Measurements from ENCODE around the gene ZNHIT2.
"Not testable (repeated sequence)": the region's sequence is repeated elsewhere in the genome, so short reads cannot be mapped to it uniquely, and the experiment has no call there.

ZNHIT2 gene

DNA sequence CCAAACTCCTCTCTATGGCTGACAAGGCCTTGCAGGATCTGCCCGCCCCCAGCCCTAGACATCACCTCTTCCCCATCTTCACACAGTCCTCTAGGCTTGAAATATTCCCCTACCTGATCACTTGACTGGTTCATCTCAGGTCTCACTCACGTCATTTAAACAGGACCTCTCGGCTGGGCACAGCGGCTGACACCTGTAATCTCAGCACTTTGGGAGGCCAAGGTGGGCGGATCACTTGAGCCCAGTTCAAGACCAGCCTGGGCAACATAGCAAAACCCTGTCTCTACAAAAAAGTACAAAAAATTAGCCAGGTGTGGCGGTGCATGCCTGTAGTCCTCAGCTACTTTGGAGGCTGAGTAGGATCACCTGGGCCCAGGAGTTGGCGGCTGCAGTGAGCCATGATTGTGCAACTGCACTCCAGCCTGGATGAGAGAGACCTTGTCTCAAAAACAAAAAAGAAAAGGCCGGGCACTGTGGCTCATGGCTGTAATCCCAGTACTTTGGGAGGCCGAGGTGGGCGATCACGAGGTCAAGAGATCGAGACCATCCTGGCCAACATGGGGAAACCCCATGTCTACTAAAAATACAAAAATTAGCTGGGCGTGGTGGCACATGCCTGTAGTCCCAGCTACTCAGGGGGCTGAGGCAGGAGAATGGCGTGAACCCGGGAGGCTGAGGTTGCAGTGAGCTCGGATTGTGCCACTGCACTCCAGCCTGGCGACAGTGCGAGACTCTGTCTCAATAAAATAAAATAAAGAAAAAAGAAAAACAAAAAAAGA lies 1.6 kb upstream of the ZNHIT2 start:
- not testable (repeated sequence) for DNase-seq

DNA sequence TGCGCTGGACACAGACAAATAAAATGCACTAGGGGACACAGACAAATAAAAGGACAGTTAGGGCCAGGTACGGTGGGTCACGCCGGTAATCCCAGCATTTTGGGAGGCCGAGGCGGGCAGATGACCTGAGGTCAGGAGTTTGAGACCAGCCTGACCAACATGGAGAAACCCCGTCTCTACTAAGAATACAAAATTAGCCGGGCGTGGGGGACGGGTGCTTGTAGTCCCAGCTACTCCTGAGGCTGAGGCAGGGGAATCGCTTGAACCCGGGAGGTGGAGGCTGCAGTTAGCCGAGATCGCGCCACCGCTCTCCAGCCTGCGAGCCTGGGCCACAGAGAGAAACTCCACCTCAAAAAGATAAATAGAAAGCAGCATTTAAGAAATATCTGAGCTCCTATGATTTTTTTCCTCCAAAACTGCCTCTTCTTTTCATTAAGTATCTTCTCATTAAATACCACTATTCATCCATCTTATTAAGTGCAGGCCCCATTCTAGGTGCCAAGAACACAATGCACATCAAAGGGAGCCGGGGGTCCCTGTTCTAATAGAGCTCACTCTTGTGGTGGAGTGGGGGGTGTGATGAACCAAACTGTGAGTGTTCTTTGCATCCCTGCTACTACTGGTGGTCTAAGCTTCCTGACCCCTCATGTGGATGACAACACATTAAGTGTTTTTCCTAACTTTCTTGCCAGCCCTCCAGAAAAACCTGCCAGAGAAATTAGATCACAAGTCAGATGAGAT lies 766 bp upstream of the ZNHIT2 start:
- no peak for DNase-seq

DNA sequence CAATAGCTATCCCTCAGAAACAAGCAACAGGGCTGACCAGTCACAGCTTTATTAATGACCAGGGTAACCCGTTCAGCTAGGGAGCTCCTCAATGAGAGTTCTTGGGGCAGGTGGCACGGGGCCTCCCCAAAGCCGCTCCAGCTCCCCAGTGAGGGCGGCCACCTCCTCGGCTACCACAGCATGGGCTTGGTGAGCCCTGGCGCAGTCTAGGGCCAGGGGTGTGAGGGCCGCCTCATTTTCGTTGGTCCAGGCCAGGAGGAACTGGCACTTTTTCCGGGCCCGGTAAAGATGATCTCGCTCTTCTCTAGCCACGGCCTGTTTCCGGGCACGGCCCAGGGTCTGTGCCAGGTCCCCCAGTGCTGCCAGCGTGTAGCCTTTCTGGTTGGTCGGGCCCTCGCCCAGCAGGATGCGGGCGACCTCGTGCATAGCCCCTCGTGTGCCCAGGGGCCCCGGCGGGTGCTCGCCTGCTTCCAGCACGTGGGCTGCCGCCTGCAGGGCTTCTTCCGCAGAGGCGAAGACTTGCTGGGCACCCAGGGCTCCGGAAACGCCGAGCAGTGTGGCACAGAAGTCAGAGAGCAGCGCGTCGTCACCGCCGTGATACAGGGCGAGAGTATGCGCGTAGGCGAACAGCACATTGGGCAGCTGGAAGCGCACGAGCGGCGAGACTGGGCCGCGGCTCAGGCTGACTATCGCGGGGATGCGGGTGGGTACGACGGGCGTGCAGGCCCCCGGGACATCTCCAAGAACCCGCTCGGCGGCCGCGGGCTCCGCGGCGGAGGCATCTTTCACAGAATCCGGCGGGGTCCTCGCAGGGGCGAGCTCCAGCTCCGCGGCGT lies 913 bp downstream of the ZNHIT2 start:
- peak; percentile 7 for DNase-seq

DNA sequence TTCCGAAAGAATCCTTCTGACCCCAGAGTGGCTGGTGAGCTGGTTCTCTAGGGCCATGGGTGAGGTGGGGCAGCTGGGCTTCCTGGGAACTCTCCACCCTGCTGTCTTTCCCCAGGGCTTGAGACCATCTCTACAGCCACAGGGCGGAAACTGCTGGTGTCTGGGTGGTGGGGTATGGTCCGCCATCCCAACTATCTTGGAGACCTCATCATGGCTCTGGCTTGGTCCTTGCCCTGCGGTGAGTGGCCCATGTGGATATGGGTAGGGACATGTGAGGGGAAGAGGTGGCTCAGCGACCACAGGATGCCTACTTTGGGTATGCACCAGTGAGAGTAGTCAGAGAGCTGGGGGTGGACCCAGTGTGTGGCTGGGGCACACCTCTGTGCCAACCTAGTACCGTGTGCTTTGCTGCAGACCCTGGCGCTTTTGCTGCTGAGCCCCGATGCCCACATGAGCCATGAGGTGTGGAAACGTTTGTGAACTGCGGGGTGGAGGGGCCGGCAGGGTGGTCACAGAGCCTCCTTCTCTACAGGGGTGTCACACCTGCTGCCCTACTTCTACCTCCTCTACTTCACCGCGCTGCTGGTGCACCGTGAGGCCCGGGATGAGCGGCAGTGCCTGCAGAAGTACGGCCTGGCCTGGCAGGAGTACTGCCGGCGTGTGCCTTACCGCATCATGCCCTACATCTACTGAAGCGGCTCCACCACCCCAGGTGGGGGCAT lies 2.0 kb downstream of the ZNHIT2 start:
- DNase-seq = no peak

DNA sequence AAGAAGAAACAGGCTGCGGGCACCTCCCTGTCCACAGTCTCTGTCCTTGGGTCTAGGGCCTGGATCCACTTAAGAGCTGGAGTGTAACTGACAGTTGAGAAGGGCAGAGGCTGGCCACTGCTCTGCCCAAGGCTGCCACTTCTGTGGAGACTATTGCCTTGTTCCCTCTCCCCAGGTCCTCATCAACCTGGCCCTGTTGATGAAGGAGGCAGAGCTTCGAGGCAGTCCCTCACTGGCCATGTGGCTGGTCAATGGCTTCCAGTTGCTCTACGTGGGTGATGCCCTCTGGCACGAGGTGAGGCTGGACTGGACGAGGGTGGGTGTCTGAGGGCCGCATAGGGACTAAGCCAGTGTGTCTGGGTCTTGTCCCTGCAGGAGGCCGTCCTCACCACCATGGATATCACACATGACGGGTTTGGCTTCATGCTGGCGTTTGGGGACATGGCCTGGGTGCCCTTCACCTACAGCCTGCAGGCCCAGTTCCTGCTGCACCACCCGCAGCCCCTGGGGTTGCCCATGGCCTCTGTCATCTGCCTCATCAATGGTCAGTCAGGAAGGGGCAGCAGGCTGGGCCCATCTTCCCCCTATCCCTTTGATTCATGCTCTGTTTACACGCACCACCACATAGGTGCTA lies 2.8 kb downstream of the ZNHIT2 start:
- no peak for DNase-seq

DNA sequence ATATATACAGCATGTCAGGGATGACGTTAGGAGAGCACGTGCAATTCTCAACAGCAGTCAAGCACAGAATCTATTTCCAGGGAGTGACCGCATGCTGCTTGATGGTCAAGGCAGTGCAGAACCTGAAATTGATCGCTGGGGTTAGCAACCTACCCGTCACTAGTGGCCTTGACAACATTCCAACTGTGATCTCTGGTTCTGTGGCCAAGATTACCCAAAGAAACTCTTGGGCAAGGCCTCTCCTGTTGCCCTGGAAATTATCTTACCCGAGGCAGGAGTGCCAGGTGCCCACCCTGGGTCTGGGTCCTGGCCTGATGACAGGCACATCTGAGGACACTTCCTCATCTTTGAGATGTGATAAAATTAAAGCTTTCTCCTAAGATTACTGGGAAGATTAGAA lies 3.7 kb downstream of the ZNHIT2 start:
- DNase-seq = no peak

DNA sequence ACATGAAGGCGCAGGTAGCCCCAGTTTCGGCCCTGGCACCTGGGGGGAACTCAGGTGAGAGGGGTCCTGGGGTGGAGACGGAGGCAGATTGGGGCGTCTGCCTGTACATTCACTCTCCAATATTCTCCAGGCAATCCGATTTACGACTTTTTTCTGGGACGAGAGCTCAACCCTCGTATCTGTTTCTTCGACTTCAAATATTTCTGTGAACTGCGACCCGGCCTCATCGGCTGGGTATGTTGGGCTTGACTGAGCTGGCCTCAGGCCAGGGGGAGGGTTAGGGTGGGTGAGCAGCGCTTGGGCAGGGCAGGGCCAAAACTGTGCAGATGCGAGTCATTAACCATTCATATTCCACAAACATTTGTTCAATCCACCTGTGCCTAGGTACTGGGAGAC lies 4.1 kb downstream of the ZNHIT2 start:
- DNase-seq = peak; percentile 41

DNA sequence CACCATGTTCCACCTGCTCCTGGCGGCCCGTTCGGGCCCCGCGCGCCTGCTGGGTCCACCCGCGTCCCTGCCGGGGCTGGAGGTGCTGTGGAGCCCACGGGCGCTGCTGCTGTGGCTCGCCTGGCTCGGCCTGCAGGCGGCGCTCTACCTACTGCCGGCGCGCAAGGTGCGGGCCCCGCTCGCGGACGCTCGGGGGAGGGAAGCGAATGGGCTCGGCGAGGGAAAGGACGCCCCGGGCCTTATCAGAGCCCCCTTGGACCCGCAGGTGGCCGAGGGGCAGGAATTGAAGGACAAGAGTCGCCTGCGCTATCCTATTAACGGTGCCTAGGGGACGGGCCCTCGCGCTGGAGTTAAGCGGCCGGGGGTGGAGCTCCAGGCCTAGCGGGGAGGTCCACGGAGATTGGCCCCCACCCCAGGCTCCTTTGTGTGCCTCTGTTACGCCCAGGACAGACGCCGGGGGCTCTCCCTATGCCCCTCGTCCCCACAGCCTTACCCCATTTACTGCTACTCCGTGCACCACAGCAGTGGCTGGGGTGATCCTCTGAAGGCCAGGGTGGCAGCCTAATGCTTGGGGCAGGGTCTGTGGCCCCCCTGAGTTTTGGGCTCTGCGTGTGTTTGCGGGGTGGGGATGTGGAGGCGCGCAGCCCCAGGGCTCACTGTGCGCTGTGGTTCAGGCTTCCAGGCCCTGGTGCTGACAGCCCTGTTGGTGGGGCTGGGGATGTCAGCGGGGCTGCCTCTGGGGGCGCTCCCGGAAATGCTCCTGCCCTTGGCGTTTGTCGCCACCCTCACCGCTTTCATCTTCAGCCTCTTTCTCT lies 4.7 kb downstream of the ZNHIT2 start:
- DNase-seq = peak; percentile 38

DNA sequence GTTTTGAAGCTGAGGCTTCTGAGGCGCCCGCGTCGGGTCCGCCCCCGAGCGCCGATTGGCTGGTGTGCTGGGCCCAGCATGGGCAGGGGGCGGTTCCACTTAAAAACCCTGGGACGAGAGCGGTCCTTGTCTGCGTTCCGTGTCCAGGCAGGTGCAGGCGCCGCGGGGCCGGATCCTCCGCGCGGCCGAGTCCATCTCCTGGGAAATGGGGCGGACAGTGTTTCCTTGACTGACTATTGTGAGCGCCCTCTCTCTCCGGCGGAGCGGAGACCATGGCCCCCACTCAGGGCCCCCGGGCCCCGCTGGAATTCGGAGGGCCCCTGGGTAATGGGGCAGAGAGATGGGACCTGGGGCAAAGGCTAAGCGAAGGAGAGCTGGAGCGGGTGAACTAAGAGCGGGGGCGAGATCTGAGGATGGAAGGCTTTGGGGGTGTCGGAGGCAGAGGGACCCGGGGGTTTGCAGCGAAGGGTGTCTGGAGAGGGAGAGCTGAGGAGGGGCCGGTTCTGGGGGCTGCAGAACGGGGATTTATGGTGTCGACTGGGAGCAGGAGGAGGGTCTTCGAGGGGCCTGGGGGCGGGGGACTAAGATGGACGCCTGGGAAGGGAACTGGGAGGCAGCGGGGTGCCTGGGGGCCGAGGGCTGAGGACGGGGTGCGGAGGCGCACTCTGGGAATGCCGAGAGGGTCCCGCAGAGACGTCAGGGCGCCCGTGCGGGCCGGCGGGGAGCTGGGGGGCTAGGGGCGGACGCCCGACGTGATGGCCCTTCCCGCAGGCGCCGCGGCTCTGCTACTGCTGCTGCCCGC lies 5.6 kb downstream of the ZNHIT2 start, which contains the start of gene TM7SF2:
TM7SF2 (plus strand) TSS at position 129 of the 802 bp plus-strand sequence; CDS start at position 273, 144 bp downstream.
- peak; percentile 94 for DNase-seq

DNA sequence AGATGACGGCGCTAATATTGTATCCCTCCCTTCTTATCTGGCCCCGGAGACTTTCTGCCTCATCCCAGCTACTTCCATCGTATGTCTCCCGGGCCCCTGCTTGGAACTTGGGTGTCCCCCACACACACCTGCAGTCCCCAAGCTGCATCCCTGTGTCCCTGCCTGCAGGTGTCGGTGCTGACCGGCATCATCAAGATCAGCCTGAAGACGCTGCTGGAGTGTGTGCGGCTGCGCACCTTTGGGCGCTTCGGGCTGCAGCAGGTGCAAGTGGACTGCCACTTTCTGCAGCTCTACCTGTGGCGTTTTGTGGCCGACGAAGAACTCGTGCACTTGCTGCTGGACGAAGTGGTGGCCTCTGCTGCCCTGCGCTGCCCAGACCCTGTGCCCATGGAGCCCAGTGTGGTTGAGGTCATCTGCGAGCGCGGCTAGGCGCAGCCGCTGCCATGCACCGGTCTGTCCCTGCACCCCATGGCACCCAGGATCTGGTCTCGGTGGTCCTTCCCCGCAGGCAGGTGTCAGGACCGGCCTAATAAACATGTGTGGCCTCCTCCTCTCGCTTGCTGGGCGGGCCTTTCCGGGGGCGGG lies 6.2 kb downstream of the ZNHIT2 start:
- DNase-seq = no peak

DNA sequence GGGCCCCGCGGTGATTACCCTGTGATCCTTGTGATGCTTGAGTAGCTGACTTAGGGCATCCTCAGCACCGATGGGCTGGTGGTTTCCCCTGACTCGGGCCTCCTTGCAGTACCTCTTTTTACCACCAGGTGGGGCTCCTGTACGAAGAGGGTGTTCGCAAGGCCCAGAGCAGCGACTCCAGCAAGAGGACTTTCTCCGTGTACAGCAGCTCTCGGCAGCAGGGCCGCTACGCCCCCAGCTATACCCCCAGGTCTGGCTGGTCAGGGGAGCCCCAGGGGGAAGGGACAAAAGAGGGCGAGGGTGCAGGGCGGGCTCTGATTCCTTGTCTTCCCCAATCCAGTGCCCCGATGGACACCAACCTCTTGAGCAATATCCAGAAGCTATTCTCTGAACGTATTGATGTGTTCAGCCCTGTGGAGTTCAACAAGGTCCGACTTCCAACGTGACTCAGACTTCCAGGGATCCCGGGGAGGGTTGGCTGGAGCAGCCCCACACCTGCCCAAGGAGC lies 7.1 kb downstream of the ZNHIT2 start:
- DNase-seq = peak; percentile 72

DNA sequence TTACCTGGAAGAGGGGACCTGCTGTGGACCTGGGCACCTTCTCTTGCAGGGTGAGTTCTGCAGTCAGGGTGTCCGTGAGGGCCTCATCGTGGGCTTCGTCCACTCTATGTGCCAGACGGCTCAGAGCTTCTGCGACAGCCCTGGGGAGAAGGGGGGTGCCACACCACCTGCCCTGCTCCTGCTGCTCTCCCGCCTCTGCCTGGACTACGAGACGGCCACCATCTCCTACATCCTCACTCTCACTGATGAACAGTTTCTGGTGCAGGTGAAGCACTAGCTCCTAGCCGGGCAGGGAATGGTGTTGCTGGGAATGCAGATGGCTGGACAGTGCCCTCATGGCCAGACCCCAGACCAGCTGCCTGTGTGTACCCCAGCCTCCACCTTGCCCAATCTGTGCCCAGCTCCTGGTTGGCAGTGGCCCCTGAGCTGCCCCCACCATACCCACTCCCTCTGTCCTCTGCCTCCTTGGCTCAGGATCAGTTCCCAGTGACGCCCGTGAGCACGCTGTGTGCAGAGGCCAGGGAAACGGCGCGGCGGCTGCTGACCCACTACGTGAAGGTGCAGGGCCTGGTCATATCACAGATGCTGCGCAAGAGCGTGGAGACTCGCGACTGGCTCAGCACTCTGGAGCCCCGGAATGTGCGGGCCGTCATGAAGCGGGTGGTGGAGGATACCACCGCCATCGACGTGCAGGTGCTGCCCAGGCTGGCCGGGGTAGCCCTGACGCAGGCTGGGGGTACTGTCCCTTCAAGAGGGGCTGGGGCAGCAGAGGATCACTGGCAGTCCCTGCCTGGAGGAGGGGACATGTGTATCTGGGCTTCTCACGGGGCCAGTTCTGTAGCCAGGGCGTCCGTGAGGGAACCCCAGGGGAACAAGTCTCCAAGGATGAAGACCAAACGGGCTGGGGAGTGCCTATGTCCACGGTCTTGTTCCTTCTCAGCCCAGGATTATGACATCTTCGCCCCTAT lies 8.0 kb downstream of the ZNHIT2 start:
- no peak for DNase-seq

DNA sequence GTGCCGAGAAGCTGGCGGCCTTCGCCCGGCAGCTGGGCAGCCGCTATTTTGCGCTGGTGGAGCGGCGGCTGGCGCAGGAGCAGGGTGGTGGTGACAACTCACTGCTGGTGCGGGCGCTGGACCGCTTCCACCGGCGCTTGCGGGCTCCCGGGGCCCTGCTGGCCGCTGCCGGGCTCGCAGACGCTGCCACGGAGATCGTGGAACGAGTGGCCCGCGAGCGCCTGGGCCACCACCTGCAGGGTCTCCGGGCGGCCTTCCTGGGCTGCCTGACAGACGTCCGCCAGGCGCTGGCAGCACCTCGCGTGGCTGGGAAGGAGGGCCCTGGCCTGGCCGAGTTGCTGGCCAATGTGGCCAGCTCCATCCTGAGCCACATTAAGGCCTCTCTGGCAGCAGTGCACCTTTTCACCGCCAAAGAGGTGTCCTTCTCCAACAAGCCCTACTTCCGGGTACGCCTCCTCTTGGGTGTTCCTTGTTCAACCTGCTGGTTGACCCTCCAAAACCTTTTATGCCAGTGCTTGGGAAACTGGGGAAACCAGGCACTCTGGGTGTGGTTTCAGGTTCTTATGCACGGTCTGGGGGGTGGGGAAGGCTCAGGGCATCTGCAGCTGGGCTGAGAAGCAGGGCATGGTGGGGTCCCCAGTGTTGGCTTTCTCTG lies 8.9 kb downstream of the ZNHIT2 start:
- no peak for DNase-seq

DNA sequence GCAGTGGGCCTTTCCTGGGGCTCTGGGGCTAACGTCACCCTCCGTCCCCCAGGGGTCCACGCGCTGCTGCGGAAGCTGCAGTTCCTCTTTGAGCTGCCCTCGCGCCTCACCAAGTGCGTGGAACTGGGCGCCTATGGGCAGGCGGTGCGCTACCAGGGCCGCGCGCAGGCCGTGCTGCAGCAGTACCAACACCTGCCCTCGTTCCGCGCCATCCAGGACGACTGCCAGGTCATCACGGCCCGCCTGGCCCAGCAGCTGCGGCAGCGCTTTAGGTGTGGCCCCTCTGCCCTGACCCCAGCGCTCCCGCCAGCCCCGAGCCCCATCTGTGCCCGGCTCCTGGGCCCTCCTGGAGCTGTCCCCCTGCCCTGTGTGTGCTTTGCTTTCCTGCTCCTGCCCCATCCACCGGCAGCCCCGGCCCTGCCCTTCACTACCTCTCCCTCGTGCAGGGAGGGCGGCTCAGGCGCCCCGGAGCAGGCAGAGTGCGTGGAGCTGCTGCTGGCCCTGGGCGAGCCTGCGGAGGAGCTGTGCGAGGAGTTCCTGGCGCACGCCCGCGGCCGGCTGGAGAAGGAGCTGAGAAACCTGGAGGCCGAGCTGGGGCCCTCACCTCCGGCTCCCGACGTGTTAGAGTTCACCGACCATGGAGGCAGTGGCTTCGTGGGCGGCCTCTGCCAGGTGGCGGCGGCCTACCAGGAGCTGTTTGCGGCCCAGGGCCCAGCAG lies 9.6 kb downstream of the ZNHIT2 start:
- DNase-seq = no peak

DNA sequence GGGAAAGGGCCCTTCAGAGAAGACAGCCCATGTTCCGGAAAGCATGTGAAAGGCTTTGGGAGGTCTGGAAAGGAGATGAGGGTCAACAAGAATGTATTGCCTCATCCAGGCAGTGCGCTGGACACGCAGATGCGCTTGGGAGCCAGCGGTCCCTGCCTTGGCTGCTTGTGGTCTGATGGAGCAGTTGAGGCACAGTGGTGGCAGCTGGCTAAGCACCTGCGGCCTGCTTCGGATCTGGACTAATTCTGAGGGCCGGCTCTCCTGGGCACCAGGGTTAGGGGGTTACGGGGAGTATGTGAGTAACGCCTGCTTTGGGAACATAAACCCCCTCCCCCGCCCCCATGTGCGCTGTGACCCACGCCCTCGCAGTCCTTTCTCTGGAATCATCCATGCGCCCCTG lies 10.4 kb downstream of the ZNHIT2 start:
- DNase-seq = no peak

DNA sequence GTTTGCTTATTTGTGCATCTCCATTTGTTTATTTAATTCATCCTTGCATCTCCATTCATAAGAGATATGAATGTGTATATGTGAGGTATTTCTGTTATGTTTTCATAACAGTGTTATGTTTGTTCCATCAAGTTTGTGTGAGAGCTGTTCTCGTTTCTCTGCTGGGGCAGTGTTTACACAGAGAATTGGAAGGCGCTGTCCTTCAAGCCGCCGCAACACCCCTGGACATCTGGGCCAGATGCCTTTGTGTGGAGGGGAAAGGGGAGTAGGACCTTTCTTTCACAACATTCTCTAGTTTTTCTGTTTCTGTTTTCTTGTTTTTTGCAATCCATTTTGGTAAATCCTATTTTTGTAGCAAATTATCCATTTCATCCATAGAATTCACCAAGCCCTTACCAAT lies 12.9 kb downstream of the ZNHIT2 start:
- no peak for DNase-seq

DNA sequence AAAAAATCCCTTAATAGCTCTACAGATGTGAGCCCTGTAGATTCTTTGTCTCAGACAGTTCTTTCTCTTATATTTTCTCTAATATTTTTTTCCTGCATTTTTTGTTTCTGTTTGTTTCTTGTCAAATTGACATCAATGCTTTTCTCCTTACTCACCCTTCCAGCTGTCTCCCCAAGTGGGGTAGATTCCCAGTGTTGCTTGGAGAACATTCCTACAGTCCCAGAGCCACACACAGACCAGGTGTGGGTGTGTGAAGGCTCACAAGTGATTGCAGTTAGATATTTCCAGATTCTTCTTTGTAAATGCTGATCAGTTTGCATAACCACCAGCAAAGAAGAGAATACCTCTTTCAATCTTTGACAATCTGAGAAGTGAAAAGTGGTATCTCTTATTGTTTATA lies 14.0 kb downstream of the ZNHIT2 start:
- DNase-seq = no peak
